RPMI8226 (cell line): ENCODE data around the gene BMP7.

ENCODE experiments used
- DNase-seq: peaks from one replicate; pipeline ENCODE4 v3.0.0-alpha.2; 2015

The BMP7 gene

GRCh38 chr20:57266291-57267157, at the start of gene BMP7:
Gene BMP7 (minus strand): TSS chr20:57266641. CDS start chr20:57266122, 519 bp downstream.
- peak; percentile 86 for DNase-seq

GRCh38 chr20:57315976-57316480, 49.6 kb upstream of the BMP7 start:
- no peak for DNase-seq

- DNase-seq = no peak
Measured at GRCh38 chr20:57315083-57315975, 48.9 kb upstream of the BMP7 start.

- DNase-seq = no peak
Measured at GRCh38 chr20:57313951-57314350, 47.5 kb upstream of the BMP7 start.

GRCh38 chr20:57313230-57313629, 46.8 kb upstream of the BMP7 start:
- peak; percentile 33 for DNase-seq

- DNase-seq = no peak
Measured at GRCh38 chr20:57312138-57312537, 45.7 kb upstream of the BMP7 start.

GRCh38 chr20:57310821-57311514, 44.5 kb upstream of the BMP7 start:
- DNase-seq = no peak

GRCh38 chr20:57309544-57310115, 43.2 kb upstream of the BMP7 start:
- DNase-seq = no peak

GRCh38 chr20:57308451-57309271, 42.2 kb upstream of the BMP7 start:
- no peak for DNase-seq

GRCh38 chr20:57306747-57307146, 40.3 kb upstream of the BMP7 start:
- no peak for DNase-seq

- DNase-seq = peak; percentile 22
Measured at GRCh38 chr20:57301026-57301425, 34.6 kb upstream of the BMP7 start.

GRCh38 chr20:57298457-57298856, 32.0 kb upstream of the BMP7 start:
- DNase-seq = peak; percentile 43

- DNase-seq = no peak
Measured at GRCh38 chr20:57294550-57294949, 28.1 kb upstream of the BMP7 start.

- DNase-seq = no peak
Measured at GRCh38 chr20:57293995-57294394, 27.6 kb upstream of the BMP7 start.

GRCh38 chr20:57292611-57293010, 26.2 kb upstream of the BMP7 start:
- DNase-seq = peak; percentile 88

- no peak for DNase-seq
Measured at GRCh38 chr20:57291694-57292093, 25.3 kb upstream of the BMP7 start.

- peak; percentile 56 for DNase-seq
Measured at GRCh38 chr20:57291003-57291402, 24.6 kb upstream of the BMP7 start.

GRCh38 chr20:57290178-57290484, 23.7 kb upstream of the BMP7 start:
- DNase-seq = no peak

GRCh38 chr20:57289391-57290177, 23.1 kb upstream of the BMP7 start:
- no peak for DNase-seq

GRCh38 chr20:57288651-57289277, 22.3 kb upstream of the BMP7 start:
- no peak for DNase-seq
